Kidney epithelial cell (primary cell): ENCODE measurements around the gene APC2. TPM values are rescaled to one million over a fixed set of nuclear protein-coding genes. Genes with fewer than 3 reads are reported as not detected.

Experiments used
- DNase-seq: peaks from one replicate; pipeline ENCODE4 v3.0.0-alpha.2; 2010; ENCODE audit warnings: low read depth
- H3K27me3 ChIP-seq: 2 replicates; pipeline ENCODE4 v1.6.0; 2011; ENCODE audit warnings: low read length; ENCODE audit not compliant: control insufficient read depth, insufficient read depth
- H3K36me3 ChIP-seq: 2 replicates; pipeline ENCODE4 v1.5.1; 2011; ENCODE audit warnings: low read length; ENCODE audit not compliant: control insufficient read depth, insufficient read depth
- H3K4me3 ChIP-seq: 2 replicates; pipeline ENCODE4 v1.5.1; 2011; ENCODE audit warnings: low read depth, mild to moderate bottlenecking, control low read depth, low read length
- CTCF ChIP-seq: IDR thresholded peaks from 2 replicates; pipeline ENCODE4 v1.5.1; 2011; ENCODE audit warnings: mild to moderate bottlenecking, moderate library complexity, low read length, control low read depth, inconsistent platforms; ENCODE audit not compliant: insufficient read depth, poor library complexity, severe bottlenecking
- total RNA-seq: library from RNA; depleted of rRNA; stranded (reverse); fragments of >200 nt; gene quantifications from 2 replicates; pipeline ENCODE4 v1.2.3, GENCODE V29; 2015

The APC2 gene
- total RNA-seq, 1 donor from 2014 or later = not detected

DNA sequence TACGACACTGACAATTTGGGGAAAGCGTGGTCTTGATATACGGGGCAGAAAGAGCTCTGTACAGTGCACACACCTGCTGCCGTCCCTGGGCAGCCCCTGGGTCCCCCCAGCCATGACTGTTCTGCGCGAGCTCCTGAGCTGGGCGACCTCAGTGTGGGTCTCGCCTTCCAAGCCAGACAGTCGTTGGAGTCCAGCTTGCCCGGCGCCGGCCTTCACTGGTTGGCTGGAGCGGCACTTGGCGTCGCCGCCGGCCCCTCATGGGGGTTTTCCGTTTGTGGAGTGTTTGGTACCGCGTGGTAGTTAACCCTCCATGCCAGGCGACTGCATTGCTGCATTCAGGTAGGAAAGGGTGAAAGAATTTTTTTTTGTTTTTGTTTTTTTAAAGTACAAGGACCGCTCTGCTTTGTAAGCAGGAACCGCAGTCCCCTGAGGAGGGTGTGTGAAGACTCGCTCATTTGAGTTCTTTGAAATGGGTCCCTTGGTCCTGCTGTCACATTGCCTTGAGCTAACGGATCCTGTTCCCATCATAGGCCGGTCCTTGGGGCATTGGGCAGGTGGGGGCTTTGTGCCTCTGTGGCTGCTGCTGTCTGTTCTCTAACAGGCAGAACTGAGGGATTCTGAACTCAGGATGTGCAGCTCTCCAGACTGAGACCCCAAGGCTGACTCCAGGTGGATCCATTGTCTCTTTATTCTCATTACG is 22.6 kb upstream of the APC2 start:
- H3K4me3 ChIP-seq = no peak overlapping the region
- no peak for TF ChIP-seq CTCF
- no peak for DNase-seq
- no peaks in the 10 kb centered on the region for H3K27me3 ChIP-seq
- H3K36me3 ChIP-seq = peaks cover 16% of the 10 kb centered on the region

DNA sequence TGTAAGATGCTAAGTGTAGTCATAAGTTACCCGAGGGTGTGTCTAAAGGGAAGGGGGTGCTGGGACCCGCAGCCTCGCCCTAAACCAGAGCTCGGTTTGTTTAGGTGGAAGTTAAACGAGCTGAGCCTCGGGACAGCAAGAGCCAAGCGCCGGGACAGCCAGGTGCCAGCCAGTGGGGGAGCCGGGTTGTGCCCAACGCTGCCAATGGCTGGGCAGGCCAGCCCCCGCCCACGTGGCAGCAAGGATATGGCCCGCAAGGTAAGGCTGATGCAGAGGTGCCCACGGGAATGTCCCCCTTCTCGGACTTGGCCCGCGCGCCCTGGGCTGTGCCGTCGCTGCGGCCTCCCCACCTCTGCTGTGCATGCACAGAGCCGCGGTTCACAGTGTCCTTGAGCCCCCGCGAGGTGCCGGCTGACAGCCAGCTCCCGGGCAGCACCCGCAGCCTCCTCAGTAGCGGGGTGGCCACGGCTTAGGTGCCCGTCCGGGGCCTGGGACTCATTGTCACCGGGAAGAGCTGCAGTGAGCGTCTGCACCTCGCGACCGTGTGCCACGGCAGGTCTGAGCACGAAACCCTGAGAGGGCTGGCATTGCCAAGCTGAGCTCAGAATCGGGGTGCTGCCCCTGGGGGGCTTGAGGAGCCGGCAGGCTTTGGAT is 21.1 kb upstream of the APC2 start:
- H3K36me3 ChIP-seq = peaks cover 17% of the 10 kb centered on the region
- no peak for DNase-seq
- no peaks in the 10 kb centered on the region for H3K27me3 ChIP-seq
- TF ChIP-seq CTCF = no peak
- H3K4me3 ChIP-seq = no peak overlapping the region

DNA sequence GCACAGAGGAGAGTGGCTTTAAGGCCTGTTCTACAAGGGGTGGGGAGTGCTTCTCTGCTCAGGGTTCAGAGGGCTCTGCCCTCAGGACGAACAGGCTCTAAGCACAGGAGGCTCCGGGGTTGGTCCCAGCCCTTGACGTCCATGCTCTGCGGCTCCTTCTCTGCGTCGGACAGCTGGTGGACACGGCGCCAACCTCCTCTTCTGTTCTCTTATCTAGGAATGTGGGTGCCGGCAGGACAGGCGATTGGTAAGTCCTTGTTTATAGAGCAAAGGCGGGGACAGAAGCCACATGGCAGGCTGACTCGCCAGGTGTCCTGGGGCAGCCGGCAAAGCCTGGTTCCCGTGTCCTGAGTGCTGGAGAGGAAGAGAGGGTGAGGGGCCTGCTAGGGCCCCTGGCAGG is 20.2 kb upstream of the APC2 start:
- Histone ChIP-seq H3K36me3 (peaks cover 14% of the 10 kb centered on the region), H3K4me3 (no peak overlapping the region), H3K27me3 (no peaks in the 10 kb centered on the region)
- no peak for DNase-seq
- TF ChIP-seq CTCF = no peak

DNA sequence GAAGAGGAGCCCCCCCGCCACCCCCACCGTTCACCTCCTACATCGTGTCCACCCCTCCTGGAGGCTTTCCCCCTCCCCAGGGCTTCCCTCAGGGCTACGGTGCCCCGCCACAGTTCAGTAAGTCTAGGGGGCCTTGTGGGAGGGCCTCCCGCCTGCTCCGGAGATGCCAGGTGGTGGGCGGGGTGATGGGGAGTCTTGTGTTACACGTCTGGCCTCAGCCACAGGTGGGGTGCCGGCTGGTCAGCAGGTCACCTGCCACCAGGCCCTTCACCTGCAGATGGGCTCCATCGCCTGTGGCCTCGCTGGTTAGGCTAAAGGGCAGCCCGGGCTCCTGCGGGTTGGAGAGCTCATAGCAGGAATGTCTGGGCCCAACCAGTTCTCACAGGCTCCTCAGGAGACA is 19.7 kb upstream of the APC2 start:
- Histone ChIP-seq H3K4me3 (no peak overlapping the region), H3K36me3 (peaks cover 14% of the 10 kb centered on the region), H3K27me3 (no peaks in the 10 kb centered on the region)
- DNase-seq = no peak
- no peak for TF ChIP-seq CTCF

DNA sequence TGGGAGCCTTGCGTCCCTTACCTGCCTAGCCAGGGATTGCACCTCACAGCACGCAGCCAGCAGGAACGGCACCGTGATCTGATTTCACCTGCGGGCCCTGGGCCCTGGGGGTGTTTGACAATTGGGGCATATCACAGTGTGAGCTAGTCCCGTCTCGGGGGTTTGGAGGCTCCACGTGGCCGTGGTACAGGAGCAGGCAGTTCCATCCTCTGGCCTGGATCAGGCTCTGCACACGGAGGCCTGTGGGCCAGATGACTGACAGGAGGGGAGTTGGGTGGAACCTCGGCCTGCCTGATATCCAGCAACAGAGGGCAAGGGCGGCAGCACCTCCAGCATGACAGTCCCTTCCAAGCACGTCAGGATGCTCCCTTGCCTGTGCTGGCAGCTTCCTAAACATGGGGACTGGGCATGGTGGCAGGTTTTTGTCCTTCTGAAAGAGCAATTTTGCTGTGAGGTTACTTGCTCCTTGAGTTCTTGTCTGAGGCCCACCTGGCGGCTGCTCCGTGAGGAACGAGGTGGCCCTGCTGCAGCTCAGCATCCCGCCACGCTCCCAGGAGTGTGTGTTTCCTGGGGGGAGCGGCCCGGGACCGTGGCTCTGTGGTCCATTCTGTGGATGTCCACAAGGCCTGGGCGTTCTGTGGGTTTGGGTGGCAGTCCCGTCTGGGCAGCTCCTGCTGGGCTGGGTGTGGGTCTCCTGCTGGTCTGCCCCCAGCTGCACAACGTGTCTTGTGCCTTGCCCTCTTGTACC is 18.0 kb upstream of the APC2 start:
- no peak for DNase-seq
- Histone ChIP-seq H3K27me3 (no peaks in the 10 kb centered on the region), H3K36me3 (peaks cover 15% of the 10 kb centered on the region), H3K4me3 (no peak overlapping the region)
- TF ChIP-seq CTCF = no peak
